ENCODE data around the gene CDC42SE2. TPM values are rescaled to one million over a fixed set of nuclear protein-coding genes. Genes with fewer than 3 reads are reported as not detected.

Gene CDC42SE2
- polyA plus RNA-seq, 1 experiment: 27.4 TPM

DNA sequence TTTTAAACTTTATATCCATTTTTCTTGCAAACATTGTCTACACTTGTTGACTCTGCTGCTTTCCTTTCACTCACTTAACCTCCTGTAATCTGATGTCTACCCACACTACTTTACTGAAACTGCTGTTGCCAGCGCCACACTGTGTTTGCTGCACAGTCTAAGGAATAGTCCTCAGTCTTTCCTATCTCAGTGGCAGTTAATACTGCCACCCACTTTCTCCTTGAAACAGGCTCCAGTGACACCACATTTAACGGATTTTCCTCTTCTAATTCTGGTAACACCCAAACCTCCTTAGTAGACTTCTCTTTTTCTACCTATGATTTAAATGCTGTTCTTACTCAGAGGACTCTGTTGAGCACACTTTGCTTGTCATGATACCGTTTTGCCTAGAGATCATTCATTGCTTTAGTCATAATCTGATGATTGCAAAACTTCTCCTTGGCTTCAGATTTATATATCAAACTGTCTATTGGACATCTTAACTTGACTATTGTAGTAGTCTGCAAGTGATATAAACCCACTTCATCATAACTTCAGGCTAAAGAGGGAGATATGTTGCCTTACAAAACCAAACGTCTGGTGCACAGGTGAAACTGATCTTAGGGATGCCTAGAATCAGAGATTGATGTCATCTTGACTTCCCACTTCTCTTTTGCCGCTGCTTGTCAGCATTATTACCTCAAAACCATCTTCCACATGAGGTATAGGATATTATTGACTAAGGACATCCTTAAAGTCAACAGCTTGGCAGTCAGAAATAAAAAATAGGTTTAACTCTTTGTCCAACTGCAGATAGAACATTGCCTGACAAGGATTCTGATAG is 94.1 kb downstream of the CDC42SE2 start:
- POLR2A ChIA-PET: no interaction called here
- DNase-seq (ENCODE audit: low read depth, low spot score): no peak
- CTCF ChIA-PET: no interaction called here

DNA sequence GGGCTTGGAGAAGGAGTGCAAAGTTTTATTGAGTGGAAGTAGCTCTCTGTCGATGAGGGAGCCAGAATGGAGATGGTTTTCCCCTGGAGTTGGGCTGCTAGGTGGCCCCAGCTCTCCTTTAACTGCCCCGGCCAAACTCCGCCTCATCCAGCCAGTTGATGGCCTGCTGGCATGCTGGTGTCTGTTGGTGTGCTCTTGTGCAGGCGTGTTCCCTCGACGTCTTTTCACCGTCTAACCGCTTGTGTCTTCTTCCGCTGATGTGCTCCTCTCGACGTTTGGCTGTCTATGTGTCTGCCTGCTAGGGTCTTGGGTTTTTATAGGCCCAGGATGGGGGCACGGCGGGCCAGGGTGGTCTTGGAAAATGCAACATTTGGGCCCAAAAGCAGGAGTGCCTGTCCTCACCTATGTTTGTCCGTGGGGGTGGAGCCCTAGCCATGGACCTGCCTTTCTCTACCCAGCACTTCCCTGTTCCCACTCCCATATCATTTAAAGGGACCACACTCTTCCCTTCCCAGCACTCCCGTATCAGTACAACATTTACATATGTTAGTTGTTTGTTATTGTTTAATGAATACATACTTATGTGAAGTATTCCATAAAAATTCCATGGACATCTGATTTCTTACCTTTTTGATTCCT is 97.9 kb downstream of the CDC42SE2 start:
- ChIA-PET POLR2A (interaction anchor here (0.6 kb wide), 1 partner anchor 96 kb away, joined by 5 read pairs; no protein-coding TSS in a partner anchor), CTCF (no interaction called here)
- Histone ChIP-seq H3K4me3 (ENCODE audit: low read depth, low read length) (no peak overlapping the region), H3K27ac (ENCODE audit: low read depth, low read length) (no peak overlapping the region), H3K27me3 (ENCODE audit: control insufficient read depth, insufficient read depth, low read length) (no peaks in the 10 kb centered on the region), H3K9me3 (ENCODE audit: control insufficient read depth, insufficient read depth, low read length) (no peaks in the 10 kb centered on the region; the same call in 1 of the 2 replicates)
- DNase-seq (ENCODE audit: low read depth, low spot score): no peak
- TF ChIP-seq, protein P1, sequence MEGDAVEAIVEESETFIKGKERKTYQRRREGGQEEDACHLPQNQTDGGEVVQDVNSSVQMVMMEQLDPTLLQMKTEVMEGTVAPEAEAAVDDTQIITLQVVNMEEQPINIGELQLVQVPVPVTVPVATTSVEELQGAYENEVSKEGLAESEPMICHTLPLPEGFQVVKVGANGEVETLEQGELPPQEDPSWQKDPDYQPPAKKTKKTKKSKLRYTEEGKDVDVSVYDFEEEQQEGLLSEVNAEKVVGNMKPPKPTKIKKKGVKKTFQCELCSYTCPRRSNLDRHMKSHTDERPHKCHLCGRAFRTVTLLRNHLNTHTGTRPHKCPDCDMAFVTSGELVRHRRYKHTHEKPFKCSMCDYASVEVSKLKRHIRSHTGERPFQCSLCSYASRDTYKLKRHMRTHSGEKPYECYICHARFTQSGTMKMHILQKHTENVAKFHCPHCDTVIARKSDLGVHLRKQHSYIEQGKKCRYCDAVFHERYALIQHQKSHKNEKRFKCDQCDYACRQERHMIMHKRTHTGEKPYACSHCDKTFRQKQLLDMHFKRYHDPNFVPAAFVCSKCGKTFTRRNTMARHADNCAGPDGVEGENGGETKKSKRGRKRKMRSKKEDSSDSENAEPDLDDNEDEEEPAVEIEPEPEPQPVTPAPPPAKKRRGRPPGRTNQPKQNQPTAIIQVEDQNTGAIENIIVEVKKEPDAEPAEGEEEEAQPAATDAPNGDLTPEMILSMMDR (IDR thresholded peaks at IDR 0.05; ENCODE audit: low read depth, low read length): no peak

More for the DNA sequence above, 94.1 kb downstream of the CDC42SE2 start:
- Histone ChIP-seq H3K27ac (ENCODE audit: low read depth, low read length) (no peak overlapping the region), H3K9me3 (ENCODE audit: control insufficient read depth, insufficient read depth, low read length) (no peaks in the 10 kb centered on the region; the same call in 1 of the 2 replicates), H3K4me3 (ENCODE audit: low read depth, low read length) (no peak overlapping the region), H3K27me3 (ENCODE audit: control insufficient read depth, insufficient read depth, low read length) (no peaks in the 10 kb centered on the region)
- TF ChIP-seq, protein P1 (IDR thresholded peaks at IDR 0.05; ENCODE audit: low read depth, low read length): no peak

DNA sequence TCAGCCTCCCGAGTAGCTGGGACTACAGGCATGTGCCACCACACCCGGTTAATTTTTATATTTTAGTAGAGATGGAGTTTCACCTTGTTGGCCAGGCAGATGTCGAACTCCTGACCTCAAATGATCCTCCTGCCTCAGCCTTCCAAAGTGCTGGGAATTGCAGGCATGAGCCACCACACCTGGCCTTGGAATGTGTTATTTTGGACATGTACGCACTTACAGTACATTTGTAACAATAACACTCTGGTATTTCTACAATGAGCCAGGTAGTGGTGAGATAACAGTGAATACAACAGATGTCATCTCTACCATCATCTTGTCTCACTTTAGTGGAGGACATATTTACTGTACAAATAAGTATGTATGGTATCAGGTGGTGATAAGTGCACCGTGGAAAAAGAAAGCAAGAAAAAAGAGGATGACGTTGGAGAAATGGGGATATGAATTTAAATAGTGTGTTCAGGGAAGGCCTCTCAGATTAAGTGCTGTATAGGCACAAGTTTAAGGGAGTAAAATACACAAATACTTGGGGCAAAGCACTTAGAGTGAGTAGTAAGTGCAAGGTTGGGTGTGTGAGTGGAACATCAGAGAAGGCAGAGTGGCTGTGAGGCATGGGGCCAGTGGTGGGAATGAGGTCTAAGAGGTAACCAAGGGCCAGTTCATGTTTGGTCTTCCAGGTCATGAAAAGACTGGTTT is 100.1 kb downstream of the CDC42SE2 start:
- DNase-seq (ENCODE audit: low read depth, low spot score): no peak
- TF ChIP-seq, protein P1 (IDR thresholded peaks at IDR 0.05; ENCODE audit: low read depth, low read length): no peak
- Histone ChIP-seq H3K9me3 (ENCODE audit: control insufficient read depth, insufficient read depth, low read length) (no peaks in the 10 kb centered on the region; the same call in 1 of the 2 replicates), H3K4me3 (ENCODE audit: low read depth, low read length) (no peak overlapping the region), H3K27ac (ENCODE audit: low read depth, low read length) (no peak overlapping the region), H3K27me3 (ENCODE audit: control insufficient read depth, insufficient read depth, low read length) (no peaks in the 10 kb centered on the region)
- CTCF ChIA-PET: no interaction called here
- POLR2A ChIA-PET: interaction anchor here (0.6 kb wide), 1 partner anchor 97 kb away, joined by 4 read pairs; no protein-coding TSS in a partner anchor

DNA sequence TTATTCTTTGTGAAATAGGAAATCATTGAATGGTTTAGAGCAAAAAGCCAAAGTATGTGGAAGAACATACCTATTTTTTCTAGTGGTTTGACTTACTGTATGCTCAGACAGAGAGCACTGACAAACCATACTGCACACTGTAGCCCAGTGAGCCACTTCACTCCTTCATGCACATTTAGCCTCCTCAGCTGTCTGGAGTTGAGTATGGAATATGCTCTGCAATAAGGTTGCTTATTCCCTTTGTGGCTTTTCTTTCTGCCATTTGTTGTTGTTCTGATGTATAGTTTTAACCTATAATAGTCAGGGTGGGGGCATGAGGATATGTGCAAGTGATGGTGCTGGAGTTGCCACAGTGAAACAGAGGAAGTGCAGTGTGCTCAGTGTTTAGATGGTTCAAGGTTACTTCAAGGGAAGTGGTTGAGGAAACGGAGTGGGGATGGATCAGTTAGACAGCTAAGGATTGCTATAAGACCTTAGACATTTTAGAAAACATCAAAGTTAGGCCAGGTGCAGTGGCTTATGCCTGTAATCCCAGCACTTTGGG is 100.7 kb downstream of the CDC42SE2 start:
- CTCF ChIA-PET: no interaction called here
- POLR2A ChIA-PET: interaction anchor here (0.6 kb wide), 1 partner anchor 98 kb away, joined by 4 read pairs; no protein-coding TSS in a partner anchor
- H3K4me3 ChIP-seq (ENCODE audit: low read depth, low read length): no peak overlapping the region
- TF ChIP-seq, protein P1 (IDR thresholded peaks at IDR 0.05; ENCODE audit: low read depth, low read length): no peak
- no peak for DNase-seq (ENCODE audit: low read depth, low spot score)
- H3K27ac ChIP-seq (ENCODE audit: low read depth, low read length): no peak overlapping the region
- no peaks in the 10 kb centered on the region for H3K27me3 ChIP-seq (ENCODE audit: control insufficient read depth, insufficient read depth, low read length)
- H3K9me3 ChIP-seq (ENCODE audit: control insufficient read depth, insufficient read depth, low read length): no peaks in the 10 kb centered on the region; the same call in 1 of the 2 replicates
